Activated effector memory CD4-positive, alpha-beta T cell treated with anti-CD3 and anti-CD28 coated beads, Interleukin-2, amount 50 U/mL, for 16 hours (primary cell): ENCODE results near the gene ACTR1B.
"Not testable (repeated sequence)": the region's sequence is repeated elsewhere in the genome, so short reads cannot be mapped to it uniquely, and the experiment has no call there.

ENCODE experiments used
- DNase-seq: peaks from one replicate; pipeline ENCODE4 v3.0.0-alpha.2; 2020

ACTR1B gene

DNA sequence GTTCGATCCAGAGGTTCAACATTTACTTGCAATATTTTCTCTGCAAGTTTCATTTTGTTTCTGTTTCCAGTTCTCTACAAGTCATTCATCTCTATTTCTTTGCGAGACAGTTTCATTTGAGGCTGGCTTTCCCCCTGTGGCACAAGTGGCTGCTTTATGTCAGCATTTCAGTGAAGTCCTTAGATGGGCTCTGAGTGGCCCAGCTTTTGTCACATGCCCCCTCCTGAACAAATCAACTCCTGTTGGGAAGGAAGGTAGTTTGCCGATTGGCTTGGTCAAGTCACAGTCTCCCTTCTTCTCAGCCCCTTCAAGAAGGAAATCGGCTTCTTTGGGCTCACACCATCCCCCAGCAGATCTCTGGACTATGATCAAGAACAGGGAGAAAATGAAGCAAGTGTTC is 55.1 kb downstream of the ACTR1B start:
- not testable (repeated sequence) for DNase-seq
